Colonic mucosa (tissue), 4 donors: ENCODE measurements around the gene HUS1B. TPM values are rescaled to one million over a fixed set of nuclear protein-coding genes. Genes with fewer than 3 reads are reported as not detected.

ENCODE experiments used
- DNase-seq: peaks from one replicate; pipeline ENCODE4 v3.0.0-alpha.2; 2020
- H3K27ac ChIP-seq: fragments of 200-600 bp; one replicate; pipeline ENCODE4 v1.8.0; 2021
- H3K27me3 ChIP-seq: fragments of 200-600 bp; one replicate; pipeline ENCODE4 v1.8.0; 2021
- H3K36me3 ChIP-seq: fragments of 200-600 bp; one replicate; pipeline ENCODE4 v1.8.0; 2021
- H3K4me1 ChIP-seq: fragments of 200-600 bp; one replicate; pipeline ENCODE4 v1.8.0; 2021; ENCODE audit warnings: mild to moderate bottlenecking
- H3K4me3 ChIP-seq: fragments of 200-600 bp; one replicate; pipeline ENCODE4 v1.8.0; 2021
- H3K9ac ChIP-seq, 2 donors: one replicate each; pipeline ENCODE4 v1.7.0; 2013; ENCODE audit warnings: control low read depth in 2 of 2, low read depth in 2 of 2, low read length in 2 of 2
- H3K9me3 ChIP-seq: fragments of 200-600 bp; one replicate; pipeline ENCODE4 v1.8.0; 2021
- intact Hi-C: fragments of 100-400 bp; cut with DNase I; formaldehyde crosslinking; loops from one replicate; pipeline ENCODE4 v1.14.1; 2022
- total RNA-seq, 2 donors: library from RNA; stranded (reverse); fragmentation: NEBNext Ultra II Directional in 1 of 2; extraction: Animal tissue kit (Norgen Biotek cat#: 25700) in 1 of 2; gene quantifications; one replicate each; pipeline ENCODE4 v1.2.1, GENCODE V29; 2021
- TF ChIP-seq, protein P1 (sequence below): fragments of 200-600 bp; IDR thresholded peaks from one replicate; pipeline ENCODE4 v1.8.0; 2022; ENCODE audit warnings: antibody characterized with exemption, mild to moderate bottlenecking
- donor health status: healthy.
- donor health status: DM: no; HTN: no; CAD: no.
- donor health status: DM: no; HTN: no; CAD: no.

HUS1B gene
- total RNA-seq, 2 donors from 2014 or later, result 0.64 to 1.1 TPM

DNA sequence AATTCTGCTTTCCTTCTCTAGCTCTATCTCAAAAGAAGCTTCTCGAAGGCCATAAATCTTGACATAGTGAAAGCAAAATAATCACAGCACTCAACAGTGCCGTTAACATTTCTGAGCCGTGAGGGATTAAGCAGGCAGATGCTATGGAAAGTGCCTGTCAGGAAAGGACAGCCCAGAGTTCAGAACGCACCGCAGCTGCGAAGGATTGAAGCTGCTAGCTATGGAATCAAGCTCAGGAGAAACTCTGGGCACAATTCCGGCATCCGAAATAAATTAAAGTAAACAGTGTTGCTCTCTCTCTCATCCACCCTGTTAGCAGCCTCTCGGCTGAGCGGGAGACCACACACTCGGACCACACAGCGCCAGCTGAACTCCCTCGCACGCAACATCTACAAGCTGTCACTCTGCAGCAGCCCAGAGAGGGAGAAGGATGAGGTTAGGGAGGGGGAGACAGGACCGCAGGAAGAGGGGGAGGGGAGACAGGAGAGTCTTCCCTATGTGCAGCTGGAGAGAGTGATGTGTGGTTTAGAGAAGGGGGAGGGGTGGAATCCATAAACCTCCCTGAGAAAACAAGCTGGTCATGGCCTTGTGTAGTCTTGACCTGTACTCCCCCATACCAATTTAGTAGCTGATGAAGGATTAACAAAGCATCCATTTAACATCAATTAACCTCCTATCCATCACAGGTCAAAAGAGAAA, 27.0 kb upstream of the HUS1B start:
- Histone ChIP-seq H3K4me1 (no peaks in the 10 kb centered on the region), H3K27me3 (no peaks in the 10 kb centered on the region), H3K36me3 (no peaks in the 10 kb centered on the region), H3K9me3 (no peaks in the 10 kb centered on the region), H3K9ac (no peak overlapping the region), H3K27ac (peak overlapping the region; percentile 34), H3K4me3 (no peak overlapping the region)
- peak; percentile 27 for DNase-seq
- TF ChIP-seq, protein P1, sequence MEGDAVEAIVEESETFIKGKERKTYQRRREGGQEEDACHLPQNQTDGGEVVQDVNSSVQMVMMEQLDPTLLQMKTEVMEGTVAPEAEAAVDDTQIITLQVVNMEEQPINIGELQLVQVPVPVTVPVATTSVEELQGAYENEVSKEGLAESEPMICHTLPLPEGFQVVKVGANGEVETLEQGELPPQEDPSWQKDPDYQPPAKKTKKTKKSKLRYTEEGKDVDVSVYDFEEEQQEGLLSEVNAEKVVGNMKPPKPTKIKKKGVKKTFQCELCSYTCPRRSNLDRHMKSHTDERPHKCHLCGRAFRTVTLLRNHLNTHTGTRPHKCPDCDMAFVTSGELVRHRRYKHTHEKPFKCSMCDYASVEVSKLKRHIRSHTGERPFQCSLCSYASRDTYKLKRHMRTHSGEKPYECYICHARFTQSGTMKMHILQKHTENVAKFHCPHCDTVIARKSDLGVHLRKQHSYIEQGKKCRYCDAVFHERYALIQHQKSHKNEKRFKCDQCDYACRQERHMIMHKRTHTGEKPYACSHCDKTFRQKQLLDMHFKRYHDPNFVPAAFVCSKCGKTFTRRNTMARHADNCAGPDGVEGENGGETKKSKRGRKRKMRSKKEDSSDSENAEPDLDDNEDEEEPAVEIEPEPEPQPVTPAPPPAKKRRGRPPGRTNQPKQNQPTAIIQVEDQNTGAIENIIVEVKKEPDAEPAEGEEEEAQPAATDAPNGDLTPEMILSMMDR, result no peak
- intact Hi-C loops, result no loop called here

DNA sequence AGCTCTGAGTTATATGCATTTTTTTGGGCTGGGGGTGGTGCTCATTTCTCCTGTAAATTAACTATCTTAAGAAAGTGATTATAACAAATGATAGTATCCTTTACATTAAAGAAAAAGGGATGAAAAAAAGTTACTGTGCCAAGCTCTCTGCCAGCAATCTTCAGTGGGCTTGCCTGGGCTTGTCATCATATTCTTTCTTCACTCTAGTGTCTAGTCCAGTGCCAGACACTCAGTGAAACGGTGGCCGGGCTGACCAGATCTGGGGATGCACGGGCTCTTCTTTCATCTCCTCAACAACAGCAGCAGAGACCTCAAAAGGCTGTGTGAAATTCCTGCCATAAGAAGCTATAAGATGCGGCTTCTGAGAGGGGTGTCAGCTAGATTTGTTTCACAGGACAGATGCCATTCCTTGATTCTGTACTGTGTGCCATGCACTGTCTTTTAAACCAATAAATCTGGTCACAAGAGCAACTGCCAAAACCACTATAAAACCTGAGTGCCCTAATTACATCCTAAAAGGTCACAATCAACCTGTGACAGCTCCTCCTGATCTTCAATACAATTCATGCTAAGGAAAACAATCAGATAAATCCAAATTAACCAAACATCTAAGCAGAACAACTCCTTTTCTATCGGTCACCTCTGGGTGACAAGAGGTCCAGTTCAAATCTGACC, 23.9 kb upstream of the HUS1B start:
- Histone ChIP-seq H3K4me1 (no peaks in the 10 kb centered on the region), H3K9me3 (no peaks in the 10 kb centered on the region), H3K9ac (peak overlapping the region in 1 of 2 donors; percentile 5), H3K36me3 (no peaks in the 10 kb centered on the region), H3K27ac (no peak overlapping the region), H3K27me3 (no peaks in the 10 kb centered on the region), H3K4me3 (no peak overlapping the region)
- DNase-seq, result no peak
- TF ChIP-seq, protein P1, result no peak
- intact Hi-C loops, result no loop called here

- Histone ChIP-seq H3K27me3 (no peaks in the 10 kb centered on the region), H3K4me1 (no peaks in the 10 kb centered on the region), H3K4me3 (no peak overlapping the region), H3K9me3 (no peaks in the 10 kb centered on the region), H3K9ac (no peak overlapping the region), H3K27ac (no peak overlapping the region), H3K36me3 (no peaks in the 10 kb centered on the region)
- TF ChIP-seq, protein P1, result no peak
- DNase-seq, result no peak
- intact Hi-C loops, result no loop called here
These were observed 23.4 kb upstream of the HUS1B start for GRCh38 chr6:680251-680650.

GRCh38 chr6:679282-679681, 22.4 kb upstream of the HUS1B start:
- Histone ChIP-seq H3K36me3 (no peaks in the 10 kb centered on the region), H3K4me3 (no peak overlapping the region), H3K9ac (no peak overlapping the region), H3K4me1 (no peaks in the 10 kb centered on the region), H3K27ac (no peak overlapping the region), H3K9me3 (no peaks in the 10 kb centered on the region), H3K27me3 (no peaks in the 10 kb centered on the region)
- no peak for DNase-seq
- intact Hi-C loops, result no loop called here
- TF ChIP-seq, protein P1, result no peak

- intact Hi-C loops, result no loop called here
- Histone ChIP-seq H3K27ac (no peak overlapping the region), H3K4me3 (no peak overlapping the region), H3K4me1 (no peaks in the 10 kb centered on the region), H3K9ac (no peak overlapping the region), H3K27me3 (no peaks in the 10 kb centered on the region), H3K36me3 (no peaks in the 10 kb centered on the region), H3K9me3 (no peaks in the 10 kb centered on the region)
- TF ChIP-seq, protein P1, result no peak
- DNase-seq, result no peak
These were observed 21.6 kb upstream of the HUS1B start for GRCh38 chr6:678520-678919.
